SK-N-SH treated with all-trans-retinoic acid at 6 μM for 48 hours (cell line): Measurements from ENCODE around the gene CHMP1B.

Experiments used
- ATAC-seq: fragments of 200-7000 bp; cut with Tn5 transposase; 3 replicates; pipeline ENCODE4 v1.9.1; 2020; ENCODE audit warnings: mild to moderate bottlenecking, moderate library complexity
- ARNTL ChIP-seq: fragments of 450-650 bp; formaldehyde crosslinking; IDR thresholded peaks from 2 replicates; pipeline ENCODE4 v1.5.0; 2020; ENCODE audit warnings: low read depth, mild to moderate bottlenecking, moderate library complexity, borderline replicate concordance
- CREB5 ChIP-seq: fragments of 250-450 bp; sonication (Bioruptor Pico); IDR thresholded peaks from 2 replicates; pipeline ENCODE4 v1.5.1; 2020; ENCODE audit warnings: low read depth, mild to moderate bottlenecking, moderate library complexity
- CSDC2 ChIP-seq: fragments of 250-450 bp; sonication (Bioruptor Pico); IDR thresholded peaks from 2 replicates; pipeline ENCODE4 v1.5.0; 2020; ENCODE audit warnings: mild to moderate bottlenecking, moderate library complexity
- CSRNP3 ChIP-seq: fragments of 250-450 bp; sonication (Bioruptor Pico); IDR thresholded peaks from 2 replicates; pipeline ENCODE4 v1.5.1; 2021; ENCODE audit warnings: mild to moderate bottlenecking, moderate library complexity
- GLIS3 ChIP-seq: fragments of 250-450 bp; sonication (Bioruptor Pico); IDR thresholded peaks from 2 replicates; pipeline ENCODE4 v1.5.0; 2020; ENCODE audit warnings: mild to moderate bottlenecking, moderate library complexity
- ISL1 ChIP-seq: fragments of 250-450 bp; sonication (Bioruptor Pico); IDR thresholded peaks from 2 replicates; pipeline ENCODE4 v2.1.2; 2022; ENCODE audit warnings: mild to moderate bottlenecking, moderate library complexity
- OSR1 ChIP-seq: fragments of 250-450 bp; sonication (Bioruptor Pico); IDR thresholded peaks from 2 replicates; pipeline ENCODE4 v1.8.0; 2022; ENCODE audit warnings: moderate library complexity, mild to moderate bottlenecking, inconsistent platforms
- PATZ1 ChIP-seq: fragments of 250-450 bp; sonication (Bioruptor Pico); IDR thresholded peaks from 2 replicates; pipeline ENCODE4 v1.8.0; 2020; ENCODE audit warnings: mild to moderate bottlenecking, moderate library complexity, borderline replicate concordance
- POU6F1 ChIP-seq: fragments of 250-450 bp; sonication (Bioruptor Pico); IDR thresholded peaks from 2 replicates; pipeline ENCODE4 v1.8.0; 2021; ENCODE audit warnings: low read depth, mild to moderate bottlenecking, moderate library complexity, borderline replicate concordance
- PPARA ChIP-seq: fragments of 250-450 bp; sonication (Bioruptor Pico); IDR thresholded peaks from 2 replicates; pipeline ENCODE4 v1.5.0; 2020; ENCODE audit warnings: mild to moderate bottlenecking, borderline replicate concordance
- RARB ChIP-seq: fragments of 250-450 bp; sonication (Bioruptor Pico); IDR thresholded peaks from 2 replicates; pipeline ENCODE4 v1.8.0; 2021; ENCODE audit warnings: mild to moderate bottlenecking, moderate library complexity
- SNAI2 ChIP-seq: fragments of 250-450 bp; sonication (Bioruptor Pico); IDR thresholded peaks from 2 replicates; pipeline ENCODE4 v1.5.0; 2020; ENCODE audit warnings: mild to moderate bottlenecking, moderate library complexity
- TCF4 ChIP-seq: fragments of 250-450 bp; sonication (Bioruptor Pico); IDR thresholded peaks from 2 replicates; pipeline ENCODE4 v1.8.0; 2021; ENCODE audit warnings: mild to moderate bottlenecking, moderate library complexity, borderline replicate concordance
- TOX ChIP-seq: fragments of 250-450 bp; sonication (Bioruptor Pico); IDR thresholded peaks from 2 replicates; pipeline ENCODE4 v1.8.0; 2021; ENCODE audit warnings: mild to moderate bottlenecking, moderate library complexity, borderline replicate concordance
- ZC3H10 ChIP-seq: fragments of 250-450 bp; sonication (Bioruptor Pico); IDR thresholded peaks from 2 replicates; pipeline ENCODE4 v1.5.1; 2021; ENCODE audit warnings: mild to moderate bottlenecking, moderate library complexity
- ZFP3 ChIP-seq: fragments of 250-450 bp; sonication (Bioruptor Pico); IDR thresholded peaks from 2 replicates; pipeline ENCODE4 v1.5.0; 2020; ENCODE audit warnings: mild to moderate bottlenecking, moderate library complexity
- ZFP30 ChIP-seq: fragments of 450-650 bp; formaldehyde crosslinking; IDR thresholded peaks from 2 replicates; pipeline ENCODE4 v1.5.0; 2022; ENCODE audit warnings: mild to moderate bottlenecking, moderate library complexity
- ZNF565 ChIP-seq: fragments of 450-650 bp; formaldehyde crosslinking; conservative IDR thresholded peaks from 2 replicates; pipeline ENCODE4 v1.5.0; 2020; ENCODE audit warnings: low read depth, mild to moderate bottlenecking, moderate library complexity

CHMP1B gene

GRCh38 chr18:11862468-11863137 lies 11.4 kb downstream of the CHMP1B start (continued):
- TF ChIP-seq CSRNP3: no peak
- no peak for TF ChIP-seq ZFP30 (CRISPR knock-in tag)
- no peak for TF ChIP-seq ISL1 (CRISPR knock-in tag)
- TF ChIP-seq ZNF565 (CRISPR knock-in tag): no peak
- TF ChIP-seq ZFP3 (CRISPR knock-in tag): no peak
- TF ChIP-seq OSR1 (CRISPR knock-in tag): no peak
- no peak for TF ChIP-seq SNAI2 (CRISPR knock-in tag)
- no peak for TF ChIP-seq PPARA (CRISPR knock-in tag)
- no peak for TF ChIP-seq TOX
- TF ChIP-seq, all 23 proteins: peak for 0

- no peak for ATAC-seq
Measured at GRCh38 chr18:11864471-11864870, 13.3 kb downstream of the CHMP1B start.

GRCh38 chr18:11865071-11865470 lies 13.9 kb downstream of the CHMP1B start:
- TF ChIP-seq RARB (CRISPR knock-in tag) (no peak), TCF4 (CRISPR knock-in tag) (no peak), PPARA (CRISPR knock-in tag) (no peak)
- no peak for ATAC-seq

More at GRCh38 chr18:11864471-11864870, 13.3 kb downstream of the CHMP1B start:
- TF ChIP-seq OSR1 (CRISPR knock-in tag) (no peak), ZFP30 (CRISPR knock-in tag) (no peak), ISL1 (CRISPR knock-in tag) (no peak), ZC3H10 (no peak), CSRNP3 (no peak), CSDC2 (CRISPR knock-in tag) (no peak)

GRCh38 chr18:11866329-11866728 lies 15.1 kb downstream of the CHMP1B start:
- no peak; the same call in 2 of the 3 replicates for ATAC-seq
- TF ChIP-seq ZFP3 (CRISPR knock-in tag) (no peak), TCF4 (CRISPR knock-in tag) (no peak), CREB5 (CRISPR knock-in tag) (no peak), TOX (no peak), PATZ1 (no peak), ARNTL (CRISPR knock-in tag) (no peak), GLIS3 (no peak), ZFP30 (CRISPR knock-in tag) (no peak)

- ATAC-seq: peak; percentile 27; the same call in 2 of the 3 replicates
- no peak for TF ChIP-seq POU6F1 (CRISPR knock-in tag)
- TF ChIP-seq ZFP3 (CRISPR knock-in tag): no peak
Measured at GRCh38 chr18:11866764-11867163, 15.6 kb downstream of the CHMP1B start.
